Measurements from ENCODE around the gene FBXO4. TPM values are rescaled to one million over a fixed set of nuclear protein-coding genes. Genes with fewer than 3 reads are reported as not detected.

The FBXO4 gene
- total and polyA plus RNA-seq, 2 donors (not counting 1 experiment from before 2014, with no cell fraction given): 7.6 to 17.9 TPM

GRCh38 chr5:41929035-41929434 lies 4.0 kb downstream of the FBXO4 start:
- Mint-ChIP-seq H3K4me3 (no peak overlapping the region), H3K4me1 (peaks cover 19% of the 10 kb centered on the region), H3K9me3 (ENCODE audit: insufficient read depth) (no peaks in the 10 kb centered on the region), H3K27ac (no peak overlapping the region), H3K27me3 (no peaks in the 10 kb centered on the region)
- peaks cover 13 to 17% of the 10 kb centered on the region in 2 donors for H3K4me1 ChIP-seq (ENCODE audit: control insufficient read depth in 2 of 2, insufficient read depth in 2 of 2, low read length in 2 of 2)
- H3K4me3 ChIP-seq (ENCODE audit: control extremely low read depth in 1 of 5, extremely low read depth in 1 of 5, insufficient read depth in 1 of 5, low read depth in 2 of 5, low read length in 4 of 5): no peak overlapping the region
- no peaks in the 10 kb centered on the region for H3K27me3 ChIP-seq (replicated peaks in 1 of 4; ENCODE audit: control extremely low read depth in 1 of 4, control insufficient read depth in 3 of 4, insufficient read depth in 4 of 4, low read length in 3 of 4)
- no peak overlapping the region for H2AFZ ChIP-seq (ENCODE audit: insufficient read depth, low read depth, low read length, poor library complexity, severe bottlenecking)
- H3K9me3 ChIP-seq (ENCODE audit: control extremely low read depth in 1 of 3, control insufficient read depth in 2 of 3, insufficient read depth in 1 of 3, low read length in 2 of 3): no peaks in the 10 kb centered on the region
- no peak overlapping the region for H3K4me2 ChIP-seq (replicated peaks; ENCODE audit: low read depth, low read length, poor library complexity, severe bottlenecking)
- H3K27ac ChIP-seq (ENCODE audit: low read length in 2 of 2): no peak overlapping the region
- no peak for ATAC-seq (ENCODE audit: low read depth)
- CTCF ChIA-PET: interaction anchor here (3.6 kb wide), 1 partner anchor 73 kb away, joined by 10 read pairs; no protein-coding TSS in a partner anchor
- DNase-seq: no peak
- H3K36me3 ChIP-seq (replicated peaks in 1 of 2; ENCODE audit: control extremely low read depth in 1 of 2, control insufficient read depth in 1 of 2, extremely low read depth in 1 of 2, insufficient read depth in 2 of 2, low read length in 1 of 2): peaks cover 5 to 14% of the 10 kb centered on the region in 2 experiments
- H4K20me1 ChIP-seq (ENCODE audit: control insufficient read depth, insufficient read depth, low read length, poor library complexity, severe bottlenecking): no peaks in the 10 kb centered on the region
- no peak overlapping the region for H3K9ac ChIP-seq (ENCODE audit: low read length)
- no peaks in the 10 kb centered on the region for H3K79me2 ChIP-seq (ENCODE audit: control insufficient read depth, insufficient read depth, low read length)
- intact Hi-C loops (cut with micrococcal nuclease): loop anchor here (5.0 to 10.0 kb wide), 4 partner anchors 1136 to 1626 kb away; partner anchors contain the start of genes HMGCS1, PAIP1 and TMEM267
- POLR2A ChIA-PET: no interaction called here
- no peak for TF ChIP-seq EZH2 (IDR thresholded peaks at IDR 0.05; ENCODE audit: borderline replicate concordance, insufficient read depth, low read depth, low read length, poor library complexity, severe bottlenecking)

GRCh38 chr5:41932770-41933169 lies 7.7 kb downstream of the FBXO4 start:
- H3K4me1 ChIP-seq (ENCODE audit: control insufficient read depth in 2 of 2, insufficient read depth in 2 of 2, low read length in 2 of 2): no peaks in the 10 kb centered on the region
- no peaks in the 10 kb centered on the region for H3K9me3 ChIP-seq (ENCODE audit: control extremely low read depth in 1 of 3, control insufficient read depth in 2 of 3, insufficient read depth in 1 of 3, low read length in 2 of 3)
- Mint-ChIP-seq H3K4me3 (no peak overlapping the region), H3K4me1 (no peaks in the 10 kb centered on the region), H3K27me3 (no peaks in the 10 kb centered on the region), H3K9me3 (ENCODE audit: insufficient read depth) (no peaks in the 10 kb centered on the region), H3K27ac (no peak overlapping the region)
- no peaks in the 10 kb centered on the region for H4K20me1 ChIP-seq (ENCODE audit: control insufficient read depth, insufficient read depth, low read length, poor library complexity, severe bottlenecking)
- DNase-seq (no peak), ATAC-seq (ENCODE audit: low read depth) (no peak)
- no peak overlapping the region for H3K27ac ChIP-seq (ENCODE audit: low read length in 2 of 2)
- no CpG with 5 or more reads among the region's 2 CpGs for WGBS (ENCODE audit: insufficient coverage)
- intact Hi-C loops (cut with micrococcal nuclease): no loop called here
- no peak overlapping the region for H3K4me2 ChIP-seq (replicated peaks; ENCODE audit: low read depth, low read length, poor library complexity, severe bottlenecking)
- no peaks in the 10 kb centered on the region for H3K27me3 ChIP-seq (replicated peaks in 1 of 4; ENCODE audit: control extremely low read depth in 1 of 4, control insufficient read depth in 3 of 4, insufficient read depth in 4 of 4, low read length in 3 of 4)
- H3K36me3 ChIP-seq (replicated peaks in 1 of 2; ENCODE audit: control extremely low read depth in 1 of 2, control insufficient read depth in 1 of 2, extremely low read depth in 1 of 2, insufficient read depth in 2 of 2, low read length in 1 of 2): peaks cover 9 to 30% of the 10 kb centered on the region in 2 experiments
- POLR2A ChIA-PET: no interaction called here
- H3K9ac ChIP-seq (ENCODE audit: low read length): no peak overlapping the region
- no peaks in the 10 kb centered on the region for H3K79me2 ChIP-seq (ENCODE audit: control insufficient read depth, insufficient read depth, low read length)
- CTCF ChIA-PET: interaction anchor here (1.1 to 3.6 kb wide), 2 partner anchors 76 kb away, joined by 3 to 10 read pairs; no protein-coding TSS in a partner anchor
- TF ChIP-seq CTCF (IDR thresholded peaks at IDR 0.05) (no peak), EZH2 (IDR thresholded peaks at IDR 0.05; ENCODE audit: borderline replicate concordance, insufficient read depth, low read depth, low read length, poor library complexity, severe bottlenecking) (no peak)
- no peak overlapping the region for H2AFZ ChIP-seq (ENCODE audit: insufficient read depth, low read depth, low read length, poor library complexity, severe bottlenecking)
- H3K4me3 ChIP-seq (ENCODE audit: control extremely low read depth in 1 of 5, extremely low read depth in 1 of 5, insufficient read depth in 1 of 5, low read depth in 2 of 5, low read length in 4 of 5): no peak overlapping the region
